Inflammatory macrophage (primary cell): ENCODE data around the gene IGFBPL1.

Experiments used
- DNase-seq, 2 donors: peaks; one replicate each; pipeline ENCODE4 v3.0.0-alpha.2; 2020 to 2022

IGFBPL1 gene

GRCh38 chr9:38376021-38376670 lies 48.1 kb downstream of the IGFBPL1 start:
- DNase-seq: no peak

GRCh38 chr9:38375572-38375963 lies 48.7 kb downstream of the IGFBPL1 start:
- no peak for DNase-seq

DNA sequence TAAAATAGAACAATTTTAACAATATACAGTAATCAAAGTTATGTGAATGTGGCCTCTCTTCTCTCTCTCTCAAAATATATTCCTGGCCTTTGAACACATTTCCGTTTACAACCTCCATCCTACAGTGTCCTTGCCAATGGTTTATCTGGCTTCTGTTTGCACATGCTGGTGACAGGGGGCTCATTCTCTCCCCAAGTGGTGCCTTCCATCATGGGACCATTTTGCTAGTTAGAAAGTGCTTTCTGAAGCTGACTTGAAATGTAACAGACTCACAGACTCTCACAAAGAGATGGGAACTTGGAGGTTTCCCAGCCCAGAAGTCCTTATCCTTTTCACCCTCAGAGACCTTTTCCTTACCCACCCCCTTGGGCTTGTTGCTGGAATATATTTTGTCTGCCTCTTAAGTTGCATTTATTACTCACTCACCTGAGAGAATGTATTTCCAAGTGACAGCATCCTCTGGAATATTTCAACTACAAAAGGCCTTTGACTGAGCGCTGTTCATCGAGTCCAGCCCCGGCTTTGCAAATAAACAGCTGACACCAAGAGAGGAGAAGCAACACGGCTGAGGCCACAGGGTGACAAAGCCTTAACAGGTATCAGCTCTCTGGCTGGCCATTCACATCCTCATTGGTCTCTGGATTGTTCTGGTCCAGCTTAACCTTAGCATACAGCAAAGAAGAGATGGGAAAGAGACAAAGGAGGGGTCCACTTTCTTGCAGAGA lies 49.2 kb downstream of the IGFBPL1 start:
- DNase-seq: no peak

DNA sequence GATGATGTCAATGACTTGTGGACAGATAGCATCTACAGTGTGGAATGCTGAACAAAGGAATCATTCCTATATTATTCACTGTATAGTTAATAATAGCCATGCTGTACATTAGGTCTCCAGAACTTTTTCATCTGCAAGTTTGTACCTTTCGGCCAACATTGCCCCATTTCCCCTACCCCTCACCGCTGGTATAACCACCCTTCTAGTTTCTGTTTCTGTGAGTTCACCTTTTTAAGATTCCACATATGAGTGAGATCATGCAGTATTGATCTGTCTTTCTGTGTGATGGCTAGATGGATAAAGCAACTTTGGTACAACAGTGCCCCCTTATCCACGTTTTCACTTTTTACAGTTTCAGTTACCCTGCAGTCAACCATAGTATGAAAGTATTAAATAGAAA lies 50.6 kb downstream of the IGFBPL1 start:
- no peak for DNase-seq

GRCh38 chr9:38372762-38373619 lies 51.3 kb downstream of the IGFBPL1 start:
- no peak for DNase-seq

DNA sequence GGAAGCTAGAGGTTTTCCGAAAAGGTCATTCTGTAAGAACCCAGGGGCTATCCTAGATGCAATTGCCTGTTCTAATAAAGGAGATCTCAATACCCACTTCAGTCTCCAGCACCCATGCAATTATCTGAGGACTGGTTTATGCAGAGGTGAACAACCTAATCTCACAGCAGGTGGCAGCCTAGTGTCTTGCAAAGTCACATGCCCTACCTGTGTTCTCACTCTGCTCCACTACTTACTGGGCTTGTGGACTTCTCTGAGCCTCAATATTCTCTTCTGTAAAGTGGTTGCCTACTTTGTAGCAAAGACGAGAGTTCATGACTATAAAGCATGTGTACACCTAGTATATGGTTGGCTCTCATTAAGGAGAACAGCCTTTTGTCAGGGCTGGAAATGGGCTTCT lies 52.8 kb downstream of the IGFBPL1 start:
- no peak for DNase-seq

- no peak for DNase-seq
Measured at GRCh38 chr9:38370176-38370575, 54.1 kb downstream of the IGFBPL1 start.

DNA sequence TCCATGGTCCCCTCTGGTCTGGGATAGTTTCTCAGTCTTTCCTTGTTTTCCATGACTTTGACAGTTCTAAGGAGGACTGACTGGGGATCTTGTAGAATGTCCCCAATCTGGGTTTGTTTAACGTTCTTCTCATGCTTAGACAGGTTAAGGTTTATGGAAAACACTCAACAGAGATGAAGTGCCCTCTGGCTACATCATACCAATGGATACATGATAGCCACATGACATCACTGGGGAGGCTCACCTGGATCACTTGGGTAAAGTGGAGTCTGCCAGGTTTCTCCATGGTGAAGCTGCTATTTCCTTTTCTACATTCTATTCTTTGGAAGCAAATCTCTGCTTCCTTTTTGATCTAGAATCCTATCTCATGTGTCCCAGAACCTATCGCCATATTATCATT lies 55.5 kb downstream of the IGFBPL1 start:
- no peak for DNase-seq

- no peak for DNase-seq
Measured at GRCh38 chr9:38367898-38368297, 56.4 kb downstream of the IGFBPL1 start.

DNA sequence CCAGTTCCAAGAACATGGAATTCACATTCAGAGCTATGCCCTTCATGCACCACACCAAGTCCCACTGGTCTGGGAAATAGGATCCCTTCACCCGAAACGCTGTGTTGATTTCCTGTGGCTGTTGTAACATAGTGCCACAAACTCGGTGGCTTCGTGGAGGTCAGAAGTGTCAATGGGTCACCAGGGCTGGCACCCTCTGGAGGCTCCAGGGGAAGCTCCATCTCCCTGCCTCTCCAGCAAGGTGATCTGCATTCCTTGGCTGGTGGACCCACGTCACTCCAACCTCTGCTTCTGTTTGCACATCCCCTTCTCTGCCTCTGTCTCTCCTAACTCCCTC lies 60.7 kb downstream of the IGFBPL1 start:
- no peak for DNase-seq

DNA sequence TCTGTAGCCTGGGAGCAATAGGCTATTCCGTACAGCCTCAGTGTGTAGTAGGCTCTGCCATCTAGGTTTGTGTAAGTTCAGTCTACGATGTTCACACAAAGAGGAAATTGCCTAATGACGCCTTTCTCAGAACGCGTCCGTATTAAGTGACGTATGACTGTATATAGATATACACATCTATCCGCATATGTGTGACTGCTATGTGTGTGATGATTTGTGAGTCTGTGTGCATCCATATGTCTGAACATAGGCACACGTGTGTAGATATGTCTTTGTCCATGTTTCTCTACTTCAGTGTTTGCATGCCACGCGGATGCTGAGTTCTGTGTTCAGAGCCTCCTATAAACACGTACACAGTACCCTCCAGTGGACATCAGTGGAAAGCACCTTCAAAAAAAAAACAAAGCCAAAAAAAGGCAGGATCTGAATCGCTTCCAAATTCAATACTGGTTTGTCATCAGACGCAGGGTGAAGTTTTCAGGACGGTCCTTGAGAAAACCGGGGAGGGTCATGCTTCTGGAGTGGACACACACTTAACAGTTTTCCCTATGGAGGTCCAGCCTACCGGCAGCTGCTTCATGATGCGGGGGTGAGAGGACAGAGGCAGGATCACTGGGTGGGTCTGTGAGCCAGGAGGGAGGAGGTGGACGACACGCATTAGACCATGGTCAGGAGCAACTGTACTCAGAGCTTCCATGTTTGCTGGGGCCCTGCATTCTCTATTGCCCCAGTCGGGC lies 61.2 kb downstream of the IGFBPL1 start:
- DNase-seq: peak; percentile 73 to 79

- no peak for DNase-seq
Measured at GRCh38 chr9:38361473-38361850, 62.8 kb downstream of the IGFBPL1 start.

GRCh38 chr9:38360839-38361472 lies 63.3 kb downstream of the IGFBPL1 start:
- no peak for DNase-seq

DNA sequence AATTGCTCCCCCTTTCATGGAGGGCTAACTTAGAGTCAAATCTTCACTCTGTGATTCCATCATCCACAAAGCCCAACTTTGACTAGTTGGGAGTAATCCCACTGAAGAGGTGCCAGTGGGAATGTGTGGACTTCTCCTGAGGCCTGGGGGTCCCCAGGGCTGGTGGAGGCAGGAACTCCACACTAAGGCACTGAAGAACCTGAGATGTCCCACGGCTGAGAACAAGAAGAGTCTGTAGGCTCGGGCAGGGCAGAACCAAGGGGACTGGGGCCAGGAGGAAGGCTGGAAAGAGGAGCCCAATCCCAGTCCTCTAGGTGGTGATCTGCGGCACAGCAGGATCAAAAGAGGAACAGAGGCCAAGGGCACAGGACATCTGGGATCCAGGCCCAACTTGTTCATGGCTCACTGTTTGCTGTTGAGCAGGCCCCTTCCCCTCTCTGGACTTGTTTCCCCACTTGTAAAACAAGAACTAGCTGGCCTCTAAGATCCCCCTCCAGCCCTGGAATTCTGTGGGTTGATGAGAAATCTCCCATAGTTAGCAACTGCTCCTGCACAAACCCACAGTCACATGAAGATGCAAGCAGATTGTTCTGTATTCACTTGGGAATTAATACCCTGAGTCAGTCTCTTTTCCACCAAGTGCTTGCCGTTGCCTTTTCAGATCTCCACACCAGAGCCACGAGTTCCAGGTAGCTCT lies 64.4 kb downstream of the IGFBPL1 start:
- DNase-seq: no peak

- no peak for DNase-seq
Measured at GRCh38 chr9:38359297-38359653, 65.0 kb downstream of the IGFBPL1 start.

- DNase-seq: no peak
Measured at GRCh38 chr9:38358390-38359296, 65.6 kb downstream of the IGFBPL1 start.

DNA sequence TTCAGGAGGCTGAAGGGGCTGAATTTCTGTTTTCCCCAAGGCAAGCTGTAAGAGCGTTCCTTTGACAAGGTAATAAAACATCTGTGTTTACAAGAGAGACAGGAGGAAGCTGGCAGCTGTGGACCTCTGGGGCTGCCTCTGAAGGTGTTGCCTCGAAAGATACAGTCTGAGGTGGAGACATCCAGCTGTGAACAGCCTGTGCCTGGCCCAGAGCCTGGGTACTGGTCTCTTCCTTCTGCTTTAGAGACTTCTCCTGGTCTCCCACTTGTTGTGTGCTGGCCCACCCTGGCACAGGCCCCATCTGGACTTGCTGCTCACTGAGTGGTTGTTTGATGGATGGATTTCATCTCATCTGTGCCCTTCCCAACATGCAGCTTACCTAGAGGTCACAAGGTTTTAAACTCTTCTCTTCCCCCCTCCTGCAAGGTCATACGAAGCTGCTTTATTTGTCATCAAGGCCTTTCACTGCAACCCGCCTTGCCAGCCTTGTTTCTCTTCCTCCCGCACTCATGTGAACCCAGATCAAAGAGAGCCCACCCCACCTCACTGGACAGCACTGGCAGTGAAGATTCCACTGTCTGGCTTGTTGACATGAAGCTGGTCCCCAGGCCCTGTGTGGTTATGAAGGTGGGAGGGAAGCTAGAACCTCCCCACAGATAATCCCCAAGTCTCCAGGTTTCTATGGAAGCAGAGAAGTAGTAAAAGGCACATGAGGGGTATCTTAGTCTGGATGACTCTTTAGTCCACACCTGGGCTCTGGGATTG lies 66.7 kb downstream of the IGFBPL1 start:
- no peak for DNase-seq

GRCh38 chr9:38356851-38357250 lies 67.4 kb downstream of the IGFBPL1 start:
- DNase-seq: no peak
